HG02610 (cell line): Measurements from ENCODE around the gene A3GALT2.

Source experiments
- ATAC-seq: cut with Tn5 transposase; IDR thresholded peaks from one replicate; pipeline ENCODE4 v1.9.1; 2021; ENCODE audit warnings: mild to moderate bottlenecking, moderate library complexity; ENCODE audit not compliant: unreplicated experiment

Gene A3GALT2

DNA sequence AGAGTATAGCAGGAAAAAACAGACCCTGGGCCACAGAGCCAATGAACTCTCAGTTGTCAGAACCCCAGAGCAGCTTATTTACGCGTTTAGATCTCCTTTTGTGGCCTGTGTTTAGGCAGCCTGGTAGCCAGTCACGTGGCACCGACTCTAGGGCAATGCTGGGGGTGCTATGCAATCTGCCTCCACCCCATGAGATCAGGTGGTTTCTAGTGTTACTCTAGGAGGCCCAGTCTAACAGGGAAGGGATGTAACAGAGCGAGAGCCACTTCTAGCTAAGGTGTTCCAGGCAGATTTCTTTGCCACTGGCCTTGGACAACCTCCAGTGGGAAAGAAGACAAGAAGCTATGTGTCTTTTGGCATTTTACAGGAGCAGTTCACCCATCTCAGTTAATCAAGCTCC lies 12.0 kb upstream of the A3GALT2 start:
- ATAC-seq, result no peak

DNA sequence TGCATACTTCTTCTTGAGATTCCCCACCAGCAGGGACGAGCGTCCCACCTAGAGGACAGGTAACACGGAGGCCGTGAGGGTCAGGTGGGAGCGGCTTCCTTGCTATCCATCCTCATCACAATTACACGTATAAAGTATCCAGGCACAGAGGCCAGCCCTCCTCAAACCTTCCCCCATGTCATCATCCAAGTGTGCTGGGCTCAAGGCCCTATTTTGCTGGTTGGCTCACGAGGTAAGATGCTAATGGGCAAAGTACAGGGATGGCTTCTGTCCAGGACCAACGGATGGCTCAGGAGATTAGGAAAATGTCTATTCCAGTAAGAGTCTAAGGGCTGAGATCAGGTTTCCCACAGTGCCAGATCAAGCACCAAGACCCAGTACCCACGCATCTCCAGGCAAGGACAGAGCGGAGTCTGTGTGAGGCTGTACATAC lies 11.5 kb upstream of the A3GALT2 start:
- no peak for ATAC-seq

DNA sequence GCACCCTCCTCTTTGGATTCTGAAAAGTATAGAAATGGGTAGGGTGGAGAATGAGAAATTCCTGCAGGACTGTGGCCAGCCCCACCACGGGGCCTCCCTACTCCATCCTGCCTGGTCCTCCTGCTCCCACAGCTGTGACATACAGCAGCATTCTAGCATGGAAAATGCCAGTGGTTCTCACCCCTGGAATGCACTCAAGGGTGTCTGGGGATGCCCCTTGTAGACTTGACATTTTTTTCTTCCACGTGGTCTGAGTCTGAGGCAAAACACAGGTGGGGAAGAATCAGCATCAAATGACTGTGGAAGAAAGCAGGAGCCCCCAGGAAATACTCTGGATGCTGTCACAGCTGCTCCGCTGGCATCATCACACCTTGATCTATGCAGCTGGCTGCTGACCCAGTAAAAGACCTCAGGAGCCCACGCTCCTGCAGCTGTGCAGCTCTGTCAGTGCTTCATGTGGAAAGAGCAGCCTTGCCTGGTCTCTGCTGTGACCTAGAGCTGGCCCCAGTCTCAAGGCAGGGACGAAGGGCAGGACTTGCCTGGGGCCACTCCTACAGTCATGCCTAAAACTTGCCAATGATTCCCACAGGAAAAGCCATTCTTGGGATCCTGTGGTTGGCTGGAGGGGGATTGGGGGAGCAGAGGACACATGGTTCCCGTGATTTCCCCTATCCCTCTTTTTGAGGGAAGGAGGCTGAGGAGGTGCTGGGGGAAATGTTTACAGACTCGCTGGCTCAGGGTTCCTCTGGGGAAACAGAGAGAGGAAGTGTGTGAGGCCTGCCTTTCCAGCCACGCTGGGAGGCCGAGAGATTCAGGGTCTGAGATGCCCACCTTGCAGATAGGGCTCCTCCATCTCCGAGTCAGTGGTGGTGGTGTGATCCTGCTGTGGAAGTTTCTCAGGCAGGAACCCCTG lies 10.8 kb upstream of the A3GALT2 start:
- no peak for ATAC-seq

DNA sequence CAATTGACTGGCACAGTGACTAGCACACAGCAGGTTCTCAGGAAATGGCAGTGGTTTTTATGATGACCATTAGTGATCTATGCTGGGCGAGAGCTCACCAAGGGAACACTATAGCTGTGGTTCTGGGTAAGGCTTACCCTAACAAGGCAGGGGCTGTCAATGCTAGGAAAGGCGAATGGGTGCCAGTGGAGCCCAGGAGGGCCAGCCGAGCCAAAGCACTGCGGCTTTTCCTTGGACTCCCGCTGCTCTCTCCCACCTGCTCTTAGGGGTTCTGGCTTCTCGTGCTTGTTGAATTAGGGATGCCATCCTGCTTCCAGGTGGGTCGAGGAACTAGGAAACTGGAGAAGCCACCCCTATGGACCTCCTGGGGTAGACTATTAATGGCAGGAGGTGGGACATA lies 10.0 kb upstream of the A3GALT2 start:
- no peak for ATAC-seq

DNA sequence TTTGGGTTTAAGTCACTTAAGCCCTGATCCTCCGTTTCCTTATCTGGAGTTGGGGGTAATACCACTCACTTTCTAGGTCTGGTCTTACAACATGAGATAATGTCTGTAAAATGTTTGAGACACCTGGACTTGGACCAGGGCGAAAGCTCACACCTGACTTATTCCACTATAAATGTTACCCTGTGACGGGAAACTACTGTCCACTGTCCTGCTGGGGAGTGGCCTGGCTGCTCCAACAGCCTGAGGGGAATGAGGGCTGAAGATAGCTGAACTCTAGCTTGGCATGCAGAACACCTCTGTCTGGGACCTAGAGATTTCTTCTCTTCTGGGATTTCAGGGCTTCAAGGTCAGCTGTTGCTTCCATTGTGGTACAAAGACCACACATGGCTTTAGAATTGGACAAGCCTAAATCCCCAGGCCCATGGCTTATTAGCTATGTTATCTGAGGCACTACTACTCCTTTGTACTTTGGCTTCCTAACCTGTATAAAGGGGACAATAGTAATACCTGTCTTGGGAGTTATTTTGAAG lies 9.5 kb upstream of the A3GALT2 start:
- no peak for ATAC-seq

DNA sequence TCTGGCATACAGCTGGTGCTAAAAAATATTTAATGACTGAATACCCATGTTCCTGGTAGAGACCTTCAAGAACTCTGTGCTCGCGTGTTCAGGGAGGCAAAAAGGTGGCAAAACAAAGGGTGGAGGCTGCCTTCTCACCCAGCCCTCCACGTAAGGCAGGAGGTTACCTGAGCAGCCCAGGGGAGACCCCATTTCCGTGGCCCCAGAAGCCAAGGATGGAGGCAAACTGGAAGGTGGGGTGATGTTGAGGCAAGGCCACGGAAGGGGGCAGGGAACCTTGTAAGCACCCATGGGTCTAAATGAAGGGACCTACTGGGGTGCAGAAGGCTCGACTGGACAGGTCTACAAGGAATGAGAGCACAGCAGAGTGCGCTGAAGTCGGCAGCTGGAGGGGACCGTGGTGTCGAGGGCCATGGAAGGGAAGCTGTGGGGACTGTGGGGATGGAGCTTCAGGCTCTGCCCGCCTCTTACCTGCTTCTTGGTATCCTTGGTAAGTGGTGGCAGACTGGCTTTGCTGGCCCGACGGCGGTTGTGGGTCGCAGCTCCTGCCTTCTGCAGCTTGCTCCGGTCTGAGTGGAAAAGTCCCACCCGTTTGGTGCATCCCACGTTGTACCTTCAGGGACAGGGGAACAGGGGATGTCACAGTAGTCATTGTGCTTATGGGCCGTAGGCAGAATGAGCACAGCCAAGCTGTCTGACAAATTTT lies 8.9 kb upstream of the A3GALT2 start:
- ATAC-seq, result no peak

DNA sequence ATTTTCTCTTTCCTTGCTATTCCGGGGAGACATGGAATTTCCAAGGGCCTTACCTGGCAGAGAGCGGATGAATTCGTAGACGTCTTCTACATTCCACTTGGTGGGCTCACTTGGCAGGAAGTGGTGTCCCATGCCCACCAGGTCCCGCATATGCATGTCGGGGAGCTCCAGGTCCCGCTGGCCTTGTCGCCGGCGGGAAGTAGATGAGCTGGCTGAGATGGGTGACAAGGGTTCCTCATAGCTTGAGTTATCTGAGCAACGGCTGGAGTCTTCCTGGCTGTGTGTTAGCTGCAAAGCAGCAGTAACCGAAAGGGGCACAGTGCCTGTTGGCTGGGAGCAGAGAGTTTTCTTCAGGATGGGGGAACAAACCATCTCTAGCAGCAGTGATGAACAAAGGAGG lies 7.9 kb upstream of the A3GALT2 start:
- ATAC-seq, result no peak

DNA sequence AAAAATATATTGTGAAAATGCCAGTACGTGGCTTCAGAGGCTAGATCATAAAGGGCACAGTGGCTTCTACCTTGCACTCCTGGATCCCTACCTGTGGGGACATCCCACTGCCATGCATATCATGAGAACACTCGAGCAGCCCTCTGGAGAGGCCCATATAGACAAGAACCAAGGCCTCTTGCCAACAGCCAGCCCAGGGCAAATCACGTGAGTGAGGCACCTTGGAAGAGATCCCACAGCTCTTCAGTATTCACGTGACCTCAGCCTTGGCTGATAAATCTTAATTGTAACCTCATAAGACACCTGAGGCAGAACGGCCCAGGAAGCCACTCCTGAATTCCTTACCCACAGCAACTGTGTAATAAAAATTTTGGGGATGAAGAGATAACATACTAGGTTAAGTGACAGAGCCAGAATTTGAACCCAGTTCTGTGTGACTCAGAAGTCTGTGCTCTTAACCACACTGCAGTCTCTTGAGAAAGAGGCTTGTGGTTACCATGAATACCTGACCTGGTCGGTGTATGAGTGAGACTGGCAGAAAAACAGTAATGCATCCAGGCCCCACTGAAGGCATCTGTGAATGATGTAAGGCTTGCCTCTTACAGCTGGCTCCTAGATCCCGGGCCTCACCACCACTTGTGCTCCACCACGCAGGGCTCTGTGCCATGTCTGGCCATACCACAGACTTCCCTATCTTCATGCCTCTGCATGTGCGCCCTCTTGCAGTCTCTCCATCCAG lies 6.9 kb upstream of the A3GALT2 start:
- ATAC-seq, result no peak

DNA sequence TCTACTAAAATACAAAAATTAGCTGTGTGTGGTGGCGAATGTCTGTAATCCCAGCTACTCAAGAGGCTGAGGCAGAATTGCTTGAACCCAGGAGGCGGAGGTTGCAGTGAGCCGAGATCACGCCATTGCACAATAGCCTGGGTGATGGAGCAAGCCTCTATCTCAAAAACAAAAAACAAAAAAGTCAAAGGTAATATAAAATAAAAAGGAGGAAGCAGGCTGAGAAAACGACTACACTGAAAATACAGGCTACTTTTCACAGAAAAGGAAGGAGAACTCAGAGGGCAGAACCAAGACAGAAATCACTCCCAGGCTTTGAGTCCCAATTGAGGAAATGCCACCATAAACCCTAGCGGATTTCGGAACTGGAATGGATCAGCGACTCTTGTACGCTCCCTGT lies 5.9 kb upstream of the A3GALT2 start:
- no peak for ATAC-seq

DNA sequence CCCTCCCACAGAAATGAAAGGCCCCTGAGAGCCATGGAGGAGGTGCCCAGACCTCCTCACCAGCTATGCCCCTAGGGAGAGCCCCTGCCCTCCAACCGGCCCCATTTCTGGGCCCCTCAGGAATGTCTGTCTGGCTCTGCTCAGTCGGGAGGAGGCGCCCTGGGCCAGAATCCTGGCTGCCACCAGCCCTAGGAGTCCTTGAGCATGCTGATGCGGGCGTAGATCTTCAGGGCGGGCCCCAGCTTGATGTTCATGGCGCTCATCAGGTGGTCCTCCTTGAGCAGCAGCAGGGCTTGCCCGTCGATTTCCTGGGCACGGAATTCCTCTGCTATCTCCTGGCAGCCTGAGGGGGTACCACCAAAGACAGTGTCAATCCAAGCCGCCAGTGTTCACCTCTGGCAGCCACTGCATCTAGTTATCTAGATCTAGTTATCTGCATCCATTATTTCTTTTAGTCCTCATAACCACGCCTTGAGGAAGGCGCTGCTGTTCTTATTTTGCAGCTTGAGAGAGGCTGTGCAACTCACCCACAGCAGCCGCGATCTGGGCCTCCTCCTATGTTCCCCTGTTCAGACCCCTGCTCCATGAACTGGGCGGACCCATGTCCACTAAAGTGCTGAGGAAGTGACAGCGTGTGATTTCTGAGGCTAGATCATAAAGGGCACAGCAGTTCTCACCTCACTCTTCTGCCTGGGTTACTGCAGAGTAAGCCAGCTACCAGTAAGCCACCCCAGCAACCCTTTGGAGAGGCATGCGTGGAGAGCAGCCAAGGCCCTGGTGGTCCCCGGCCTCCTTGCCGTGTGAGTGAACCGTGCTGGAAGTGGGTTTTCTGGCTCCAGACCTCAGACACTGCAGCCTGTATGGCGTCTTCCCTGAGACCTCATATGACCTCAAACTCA lies 4.0 kb upstream of the A3GALT2 start:
- no peak for ATAC-seq

DNA sequence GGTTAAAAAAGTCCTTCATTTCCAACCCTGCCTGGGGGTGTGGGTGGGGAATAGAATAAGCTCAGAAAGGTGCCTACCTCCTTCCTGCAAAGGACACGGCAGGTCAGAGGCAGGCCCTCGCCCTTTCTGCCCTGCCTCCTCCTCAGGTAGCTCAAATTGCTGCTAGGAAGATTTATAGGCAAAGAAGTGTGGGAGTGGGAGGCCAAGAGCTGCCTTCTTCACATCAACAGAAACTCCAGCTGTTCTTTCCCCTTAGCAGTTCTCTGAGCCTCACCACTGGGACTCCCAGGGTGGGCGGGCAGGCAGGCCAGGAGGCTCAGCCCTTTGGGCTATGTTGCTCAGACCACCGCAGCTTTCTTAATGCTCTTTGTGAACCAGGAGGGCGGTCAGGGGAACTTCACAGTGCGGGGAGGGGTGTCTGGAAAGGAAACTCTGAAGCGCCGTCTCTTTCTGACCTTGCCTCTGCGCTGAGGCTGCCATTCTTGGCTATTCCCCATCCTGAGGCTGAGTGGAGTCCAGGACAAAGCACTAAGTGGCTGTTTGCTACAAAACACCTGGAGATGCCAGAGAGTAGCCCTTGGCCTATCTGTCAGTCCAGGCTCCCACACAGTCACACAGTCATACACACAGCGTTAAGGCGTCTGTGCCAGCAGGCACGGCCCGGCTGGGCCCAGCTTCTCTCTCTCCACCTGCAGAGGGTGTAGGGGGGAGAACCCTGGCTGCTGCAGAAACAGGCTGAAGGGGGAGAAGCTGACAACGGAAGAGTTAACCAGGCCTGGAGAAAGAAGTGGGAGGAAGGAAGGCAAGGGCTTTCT lies 3.0 kb upstream of the A3GALT2 start:
- no peak for ATAC-seq

DNA sequence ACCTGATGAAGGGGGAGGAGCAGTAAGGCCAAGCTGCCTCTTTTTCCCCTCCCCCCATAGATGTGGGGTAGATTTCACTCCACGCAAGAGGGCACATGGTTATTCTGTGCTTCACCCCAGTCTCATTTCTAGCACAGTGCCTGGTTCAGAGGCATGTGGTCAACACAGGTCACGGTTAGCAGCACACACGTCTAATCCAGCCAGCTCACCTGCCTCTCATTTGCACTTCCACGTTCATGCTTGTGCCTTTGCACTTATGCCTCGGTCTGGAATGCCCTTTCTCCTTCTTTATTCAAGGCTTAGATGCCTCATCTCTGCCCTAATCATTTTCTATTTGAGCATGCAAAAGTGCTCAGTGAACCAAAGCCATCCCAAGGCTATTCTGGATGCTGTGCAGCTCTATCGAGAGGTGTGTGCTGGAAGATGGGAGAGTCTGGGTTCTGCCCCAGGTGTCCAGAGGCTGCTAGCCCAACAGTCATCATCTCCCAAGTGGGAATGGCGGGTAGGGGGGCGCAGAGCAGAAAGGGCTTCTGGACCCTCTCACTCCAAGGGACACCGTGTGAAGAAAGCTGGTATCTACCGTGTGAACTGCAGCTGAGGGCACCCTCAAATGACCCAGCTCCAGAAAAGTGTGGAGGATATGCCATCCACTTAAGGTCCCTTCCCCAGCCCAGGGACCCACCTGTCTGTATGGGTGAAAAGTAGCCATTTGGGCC lies 2.1 kb upstream of the A3GALT2 start:
- ATAC-seq, result no peak

DNA sequence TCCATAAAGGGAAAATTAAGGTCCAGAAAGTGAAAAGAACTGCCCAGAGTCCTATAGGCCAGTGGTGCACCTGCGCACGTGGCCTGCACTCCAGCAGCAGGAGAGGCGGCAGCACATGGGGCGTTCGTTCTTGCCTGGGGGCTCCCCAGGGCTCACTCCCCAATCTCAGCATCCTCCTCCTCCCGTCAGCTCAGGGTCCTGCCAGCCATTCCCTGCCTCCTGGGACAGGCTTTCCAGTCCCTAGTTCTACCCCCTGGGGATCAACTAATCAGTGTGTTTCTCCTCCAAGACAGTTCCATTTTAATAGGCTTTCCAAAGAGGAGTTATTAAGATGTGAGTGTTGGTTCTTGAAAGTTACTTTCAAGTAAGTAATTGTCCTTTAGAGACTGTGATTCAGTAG lies 1.2 kb upstream of the A3GALT2 start:
- ATAC-seq, result no peak

DNA sequence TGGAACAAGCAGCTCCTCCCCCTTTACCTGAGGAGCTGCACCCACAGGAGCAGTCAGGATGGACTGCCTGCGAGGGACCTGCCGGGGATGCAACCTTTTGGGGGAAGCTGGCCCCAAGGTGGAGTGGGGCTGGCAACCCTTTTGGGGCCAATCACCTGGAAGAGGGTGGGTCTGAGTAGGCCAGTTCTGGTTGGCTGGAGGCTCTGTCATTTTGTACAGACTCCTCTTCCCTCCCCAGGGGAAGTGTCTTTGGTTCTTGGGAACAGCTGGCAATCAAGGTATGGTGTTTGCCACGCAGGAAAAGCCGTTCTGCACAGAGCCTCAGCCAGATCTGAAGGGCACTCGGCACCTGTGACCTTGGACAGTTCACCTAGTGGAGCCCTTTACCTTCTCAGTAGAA lies 280 bp upstream of the A3GALT2 start:
- ATAC-seq, result no peak

DNA sequence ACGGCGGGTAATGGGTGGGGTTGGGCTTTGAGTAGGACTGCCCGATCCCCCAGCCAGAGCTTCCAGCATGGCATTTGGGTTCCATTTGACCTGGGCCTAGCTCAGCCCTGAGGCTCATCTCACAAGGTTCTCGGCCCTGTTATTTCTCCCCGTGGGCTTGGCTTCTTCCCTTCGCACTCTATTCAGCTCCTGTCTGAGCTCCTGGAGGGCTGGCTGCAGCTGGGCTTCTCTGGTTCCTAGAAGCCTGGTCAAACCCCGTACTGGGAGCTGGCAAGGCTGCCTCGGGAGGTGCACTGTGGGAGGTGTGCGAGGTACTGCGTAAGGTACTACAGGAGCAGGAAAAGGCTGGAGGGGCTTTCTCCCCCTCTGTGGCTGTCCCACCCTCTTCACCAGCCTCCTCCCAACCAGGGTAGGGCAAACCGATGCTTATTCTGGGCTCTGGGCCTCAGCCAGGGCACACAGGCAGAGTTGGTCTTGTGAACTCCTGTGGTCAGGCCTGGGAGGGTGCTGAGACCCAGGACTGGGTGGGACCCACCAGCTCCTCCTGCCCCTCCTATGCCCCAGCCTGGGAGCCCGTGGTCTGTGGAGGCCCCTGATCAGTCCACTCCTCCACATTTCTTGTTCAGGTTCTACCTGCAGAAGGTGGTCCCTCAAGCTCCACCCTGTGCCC lies 814 bp downstream of the A3GALT2 start:
- no peak for ATAC-seq

DNA sequence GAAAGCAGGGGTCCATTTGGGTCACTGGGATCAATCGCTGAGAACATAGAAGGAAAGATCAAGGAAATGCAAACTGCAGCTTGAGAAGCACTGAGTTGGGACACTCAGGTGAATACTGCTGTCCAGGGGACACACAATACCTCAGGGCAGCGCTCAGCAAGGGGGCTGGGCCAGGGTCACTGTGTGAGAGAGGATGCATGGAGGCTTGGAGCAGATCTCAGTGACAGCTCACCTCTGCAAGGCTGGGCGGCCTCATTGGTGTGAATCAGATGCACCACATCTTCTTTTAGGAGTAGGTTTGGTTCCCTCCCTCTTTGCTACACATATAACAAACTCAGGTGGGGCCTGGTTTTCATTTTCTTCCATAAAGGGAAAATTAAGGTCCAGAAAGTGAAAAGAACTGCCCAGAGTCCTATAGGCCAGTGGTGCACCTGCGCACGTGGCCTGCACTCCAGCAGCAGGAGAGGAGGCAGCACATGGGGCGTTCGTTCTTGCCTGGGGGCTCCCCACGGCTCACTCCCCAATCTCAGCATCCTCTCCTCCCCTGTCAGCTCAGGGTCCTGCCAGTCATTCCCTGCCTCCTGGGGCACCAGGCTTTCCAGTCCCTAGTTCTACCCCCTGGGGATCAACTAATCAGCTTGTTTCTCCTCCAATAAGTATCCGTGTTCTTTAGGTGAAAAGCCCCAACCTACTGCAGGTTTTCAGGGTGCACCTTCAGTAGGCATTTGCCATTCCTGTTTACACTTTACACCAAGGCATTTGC lies 1.5 kb downstream of the A3GALT2 start:
- no peak for ATAC-seq

DNA sequence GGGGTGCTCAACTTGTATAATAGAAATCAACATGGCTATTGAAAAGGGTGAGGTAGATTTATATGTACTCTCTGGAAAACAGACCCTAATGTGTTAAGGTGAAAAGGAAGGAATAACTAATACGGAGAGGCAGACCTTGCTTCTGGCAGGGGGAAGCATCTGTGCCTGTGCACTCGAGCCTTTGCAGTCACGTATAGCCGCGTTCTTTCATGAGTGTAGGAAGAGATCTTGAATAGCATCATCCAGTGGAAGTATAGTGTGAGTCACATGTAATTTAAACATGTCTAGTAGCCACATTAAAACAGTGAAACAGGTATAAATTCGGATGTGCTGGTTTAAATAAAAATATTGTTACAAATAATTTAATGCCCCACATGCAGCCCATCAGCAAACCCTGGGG lies 3.0 kb downstream of the A3GALT2 start:
- ATAC-seq, result no peak

DNA sequence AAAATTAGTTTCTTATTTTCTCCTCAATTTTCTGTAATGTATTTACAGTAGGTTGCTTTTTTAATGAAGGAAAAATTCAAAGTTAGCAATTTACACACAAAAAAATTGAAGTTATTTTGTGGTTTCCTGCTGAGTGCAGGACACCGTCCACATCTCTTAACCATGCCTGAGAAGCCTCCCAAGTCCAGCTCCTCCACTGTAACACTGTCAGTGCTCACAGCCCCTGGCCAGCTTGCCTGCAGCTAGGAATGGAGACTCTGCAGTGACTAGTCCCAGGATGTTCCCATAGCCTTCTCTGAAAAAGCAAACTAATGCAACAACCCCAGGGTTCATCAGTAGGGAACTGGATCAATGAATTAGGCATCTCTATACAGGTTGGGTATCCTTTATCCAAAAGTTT lies 3.5 kb downstream of the A3GALT2 start:
- no peak for ATAC-seq
